ENCODE results near the gene NEURL2.

DNA sequence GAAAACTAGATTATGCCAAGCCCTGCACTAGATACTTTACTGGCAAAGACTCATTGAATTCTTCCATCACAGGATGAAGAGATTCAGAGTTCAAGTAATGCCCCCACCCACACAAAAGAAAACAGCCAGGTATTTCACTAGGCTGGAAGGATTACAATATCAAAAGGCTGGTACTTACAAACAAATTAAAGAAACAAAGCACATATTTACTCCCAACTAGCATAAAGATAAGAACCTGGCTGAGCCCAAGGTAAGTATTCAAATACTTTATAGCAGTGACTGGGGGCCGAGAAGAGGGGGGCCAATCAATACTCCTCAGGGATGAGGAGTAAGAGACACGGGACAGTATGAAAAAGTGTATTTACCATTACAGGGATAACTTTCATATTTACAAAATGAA is 37.5 kb downstream of the NEURL2 start:
- no peak for TF ChIP-seq POLR2A (IDR thresholded peaks at IDR 0.05)
- TF ChIP-seq, protein P1, sequence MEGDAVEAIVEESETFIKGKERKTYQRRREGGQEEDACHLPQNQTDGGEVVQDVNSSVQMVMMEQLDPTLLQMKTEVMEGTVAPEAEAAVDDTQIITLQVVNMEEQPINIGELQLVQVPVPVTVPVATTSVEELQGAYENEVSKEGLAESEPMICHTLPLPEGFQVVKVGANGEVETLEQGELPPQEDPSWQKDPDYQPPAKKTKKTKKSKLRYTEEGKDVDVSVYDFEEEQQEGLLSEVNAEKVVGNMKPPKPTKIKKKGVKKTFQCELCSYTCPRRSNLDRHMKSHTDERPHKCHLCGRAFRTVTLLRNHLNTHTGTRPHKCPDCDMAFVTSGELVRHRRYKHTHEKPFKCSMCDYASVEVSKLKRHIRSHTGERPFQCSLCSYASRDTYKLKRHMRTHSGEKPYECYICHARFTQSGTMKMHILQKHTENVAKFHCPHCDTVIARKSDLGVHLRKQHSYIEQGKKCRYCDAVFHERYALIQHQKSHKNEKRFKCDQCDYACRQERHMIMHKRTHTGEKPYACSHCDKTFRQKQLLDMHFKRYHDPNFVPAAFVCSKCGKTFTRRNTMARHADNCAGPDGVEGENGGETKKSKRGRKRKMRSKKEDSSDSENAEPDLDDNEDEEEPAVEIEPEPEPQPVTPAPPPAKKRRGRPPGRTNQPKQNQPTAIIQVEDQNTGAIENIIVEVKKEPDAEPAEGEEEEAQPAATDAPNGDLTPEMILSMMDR (IDR thresholded peaks at IDR 0.05) = no peak

Data from esophagus squamous epithelium (tissue), 4 donors.